Stimulated activated CD4-positive, alpha-beta T cell treated with anti-CD3 and anti-CD28 coated beads, Interleukin-2, amount 100 ng/mL, for 4 hours (primary cell): ENCODE measurements around the gene GPRIN1.
A peak's percentile ranks its signal among the peaks of the same experiment; 100 is the strongest.

Source experiments
- DNase-seq: peaks from one replicate; pipeline ENCODE4 v3.0.0-alpha.2; 2020; ENCODE audit warnings: low read depth

Gene GPRIN1

GRCh38 chr5:176609724-176610434, at the start of gene GPRIN1:
GPRIN1 (minus strand) TSS chr5:176610156; CDS start chr5:176599834, 10,322 bp downstream.
- peak; percentile 17 for DNase-seq

DNA sequence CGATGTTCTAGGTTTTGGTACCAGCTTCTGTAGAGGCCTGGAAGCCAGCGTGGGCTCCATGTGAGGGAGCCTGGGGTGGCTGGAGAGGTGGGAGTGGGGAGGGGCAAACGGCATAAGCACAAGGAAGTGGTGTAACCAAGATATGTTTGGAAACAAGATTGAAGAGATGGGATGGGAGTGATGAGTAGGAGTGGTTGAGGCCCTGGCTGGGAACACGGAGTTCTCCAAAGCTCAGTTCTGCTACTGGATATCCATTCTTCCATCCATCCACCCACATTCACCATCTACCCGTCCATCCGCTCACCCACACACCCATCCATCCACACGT, 49.5 kb upstream of the GPRIN1 start:
- DNase-seq, result no peak

GRCh38 chr5:176658817-176659511, 49.0 kb upstream of the GPRIN1 start:
- DNase-seq, result no peak

GRCh38 chr5:176658007-176658599, 48.1 kb upstream of the GPRIN1 start:
- DNase-seq, result peak; percentile 52

GRCh38 chr5:176656467-176656990, 46.6 kb upstream of the GPRIN1 start:
- DNase-seq, result no peak

DNA sequence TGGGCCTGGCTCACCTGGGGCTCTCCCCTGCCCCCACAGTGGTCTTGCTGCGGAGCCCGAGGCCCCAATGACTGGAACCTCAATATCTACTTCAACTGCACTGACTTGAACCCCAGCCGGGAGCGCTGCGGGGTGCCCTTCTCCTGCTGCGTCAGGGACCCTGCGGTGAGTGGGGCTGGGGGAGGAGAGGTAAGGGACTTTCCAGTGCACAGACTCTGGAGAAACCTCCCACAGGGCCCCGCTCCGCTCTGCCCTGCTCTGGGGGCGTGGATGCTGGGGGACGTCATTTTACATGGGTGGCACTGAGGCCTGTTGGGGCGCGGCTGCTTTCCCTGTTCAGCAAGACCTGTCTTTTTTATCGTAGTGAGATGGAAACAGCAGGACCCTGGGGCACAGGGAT, 44.9 kb upstream of the GPRIN1 start:
- DNase-seq, result no peak

GRCh38 chr5:176653401-176654385, 43.7 kb upstream of the GPRIN1 start:
- peak; percentile 92 for DNase-seq

GRCh38 chr5:176652136-176652535, 42.2 kb upstream of the GPRIN1 start:
- DNase-seq, result no peak

DNA sequence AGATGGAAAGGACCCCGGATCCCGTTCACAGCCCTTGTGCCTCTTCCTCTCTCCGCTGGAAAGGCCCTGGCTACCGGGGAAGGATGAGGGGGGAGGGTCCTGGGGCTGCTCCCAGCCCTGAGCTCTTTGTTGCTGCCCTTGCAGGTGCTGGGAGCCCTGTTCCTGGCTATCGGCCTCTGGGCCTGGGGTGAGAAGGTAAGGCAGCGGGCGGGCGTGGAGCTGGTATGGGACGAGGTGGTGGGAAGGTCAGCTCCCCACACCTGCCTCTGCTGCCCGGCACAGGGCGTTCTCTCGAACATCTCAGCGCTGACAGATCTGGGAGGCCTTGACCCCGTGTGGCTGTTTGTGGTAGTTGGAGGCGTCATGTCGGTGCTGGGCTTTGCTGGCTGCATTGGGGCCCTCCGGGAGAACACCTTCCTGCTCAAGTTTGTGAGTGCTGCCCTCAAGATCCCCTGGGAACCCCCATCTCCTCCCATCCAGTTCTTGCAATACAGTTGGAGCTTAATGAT, 41.6 kb upstream of the GPRIN1 start:
- DNase-seq, result no peak

DNA sequence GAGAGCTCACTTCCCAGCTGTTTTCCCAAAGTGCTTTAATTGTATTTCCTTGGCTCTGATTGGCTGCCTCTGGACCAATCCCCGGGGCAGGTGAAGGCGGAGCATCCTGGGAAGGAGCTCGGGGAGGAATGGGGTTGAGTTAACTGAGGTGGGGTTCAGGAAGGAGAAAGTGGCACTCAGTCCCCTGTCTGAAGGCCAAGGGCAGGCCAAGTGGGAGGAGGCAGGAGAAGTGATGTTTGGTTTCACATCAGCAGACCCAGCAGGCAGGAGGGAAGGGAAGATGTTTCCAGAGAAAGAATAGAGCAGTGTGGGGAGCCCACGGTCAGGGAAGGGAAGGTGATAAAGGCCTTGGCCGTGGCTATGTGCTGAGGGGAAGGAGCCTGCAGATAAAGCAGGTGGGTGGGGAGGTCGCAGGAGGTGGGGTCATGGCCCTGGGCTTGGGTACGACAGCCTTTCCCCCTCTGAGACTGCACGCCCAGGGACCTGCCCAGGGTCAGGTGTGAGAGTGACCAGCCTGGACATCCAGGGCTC, 40.5 kb upstream of the GPRIN1 start:
- no peak for DNase-seq

DNA sequence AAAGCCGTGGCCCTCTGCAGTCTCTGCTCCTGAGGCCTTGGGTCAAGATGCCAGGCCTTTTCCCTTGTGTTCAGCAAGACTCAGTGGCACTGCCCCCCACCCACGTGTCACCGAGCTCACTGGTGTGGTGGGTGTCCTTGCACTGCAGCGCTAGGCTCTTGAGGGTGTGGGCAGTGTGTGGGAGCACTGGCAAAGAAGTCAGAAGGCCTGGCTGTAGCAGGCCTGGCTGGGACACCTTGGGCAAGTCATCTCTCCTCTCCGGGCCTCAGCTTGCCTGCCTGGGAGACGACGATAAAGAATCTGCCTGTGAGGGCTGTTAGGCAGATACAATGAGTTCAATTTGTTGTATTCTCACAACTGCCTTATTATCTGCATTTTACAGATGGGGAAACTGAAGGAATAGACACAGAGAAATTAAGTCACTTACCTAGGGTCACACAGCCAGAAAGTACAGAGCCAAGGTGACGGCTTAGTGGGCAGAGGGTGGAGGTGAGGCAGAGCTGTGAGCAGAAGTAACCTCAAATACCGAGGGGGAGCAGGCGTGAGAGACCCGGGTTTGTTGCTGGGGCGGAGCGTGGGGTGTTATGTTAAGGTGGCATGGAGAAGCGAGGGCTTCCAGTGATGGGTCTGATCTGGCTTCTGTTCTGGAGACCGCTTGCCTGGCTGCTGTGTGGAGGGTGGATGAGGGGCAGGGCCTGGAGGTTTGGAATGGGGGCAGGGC, 38.7 kb upstream of the GPRIN1 start:
- no peak for DNase-seq

DNA sequence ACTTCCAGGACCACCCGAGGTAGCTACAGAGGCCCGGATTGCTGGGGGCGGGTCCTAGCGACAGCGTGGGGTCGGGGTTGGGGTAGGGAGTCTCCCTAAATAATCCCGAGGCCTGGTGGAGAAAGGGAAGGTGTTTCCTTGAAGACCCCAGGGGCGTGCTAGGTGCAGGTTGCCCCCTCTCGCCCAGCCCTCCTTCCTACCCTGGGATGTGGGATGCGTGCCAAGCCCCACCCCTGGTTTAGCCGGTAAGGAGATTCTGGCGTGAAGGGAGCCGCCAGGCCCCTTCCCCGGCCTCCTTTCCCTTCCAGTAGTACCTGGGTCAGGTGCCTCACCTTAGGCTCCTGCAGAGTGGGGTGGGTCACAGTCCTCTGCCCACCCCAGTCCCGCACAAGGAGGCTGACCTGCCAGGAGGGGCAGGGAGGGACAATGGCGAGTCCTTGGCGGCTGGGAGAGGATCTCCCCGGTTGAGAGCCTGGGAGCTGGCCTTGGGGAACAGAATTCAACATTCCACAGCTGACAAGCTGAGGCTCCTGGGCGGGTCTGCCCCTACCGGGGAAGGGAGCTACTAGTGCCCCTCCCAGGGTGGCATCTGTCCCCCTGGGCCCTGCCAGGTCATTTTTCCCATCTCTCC, 38.0 kb upstream of the GPRIN1 start:
- DNase-seq, result no peak

DNA sequence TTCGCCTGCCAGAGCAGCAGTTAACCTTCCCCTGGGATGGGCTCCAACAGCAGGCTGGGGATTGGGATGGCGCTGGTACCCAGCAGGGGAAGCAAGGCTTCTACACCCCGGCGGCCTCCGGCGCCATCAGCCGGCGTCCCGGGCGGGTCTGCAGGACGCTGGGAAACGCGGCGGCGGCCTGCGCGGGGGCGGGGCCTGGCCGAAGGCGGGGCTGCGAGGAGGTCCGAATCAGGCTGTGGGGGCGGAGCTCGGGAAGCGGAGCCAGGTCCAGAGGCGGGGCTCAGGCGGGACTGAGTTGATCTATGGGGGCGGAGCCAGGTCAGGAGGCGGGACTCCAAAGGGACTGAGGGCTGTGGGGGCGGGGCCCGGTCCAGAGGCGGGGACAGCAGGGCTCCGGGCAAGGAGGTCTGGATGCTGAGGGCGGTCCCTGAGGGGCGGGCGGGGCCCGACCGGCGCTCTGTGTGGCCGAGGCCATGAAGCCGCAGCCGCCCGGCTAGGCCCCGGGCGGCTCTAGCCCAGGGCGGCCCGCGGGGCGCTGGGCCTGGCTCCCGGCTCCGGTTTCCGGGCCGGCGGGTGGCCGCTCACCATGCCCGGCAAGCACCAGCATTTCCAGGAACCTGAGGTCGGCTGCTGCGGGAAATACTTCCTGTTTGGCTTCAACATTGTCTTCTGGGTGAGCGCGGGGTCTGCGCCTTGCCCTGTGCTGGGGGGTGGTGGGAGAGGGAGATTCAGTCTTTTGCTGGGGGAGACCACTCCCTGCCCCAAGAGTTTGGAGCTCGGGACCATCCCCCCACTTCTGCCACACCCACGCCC, 37.3 kb upstream of the GPRIN1 start, which contains the start of gene TSPAN17:
TSPAN17 (plus strand) TSS at position 455 of the 813 bp plus-strand sequence; CDS start at position 587, 132 bp downstream.
- DNase-seq, result peak; percentile 93

- DNase-seq, result no peak
These were observed 36.7 kb upstream of the GPRIN1 start for GRCh38 chr5:176646707-176647029.

DNA sequence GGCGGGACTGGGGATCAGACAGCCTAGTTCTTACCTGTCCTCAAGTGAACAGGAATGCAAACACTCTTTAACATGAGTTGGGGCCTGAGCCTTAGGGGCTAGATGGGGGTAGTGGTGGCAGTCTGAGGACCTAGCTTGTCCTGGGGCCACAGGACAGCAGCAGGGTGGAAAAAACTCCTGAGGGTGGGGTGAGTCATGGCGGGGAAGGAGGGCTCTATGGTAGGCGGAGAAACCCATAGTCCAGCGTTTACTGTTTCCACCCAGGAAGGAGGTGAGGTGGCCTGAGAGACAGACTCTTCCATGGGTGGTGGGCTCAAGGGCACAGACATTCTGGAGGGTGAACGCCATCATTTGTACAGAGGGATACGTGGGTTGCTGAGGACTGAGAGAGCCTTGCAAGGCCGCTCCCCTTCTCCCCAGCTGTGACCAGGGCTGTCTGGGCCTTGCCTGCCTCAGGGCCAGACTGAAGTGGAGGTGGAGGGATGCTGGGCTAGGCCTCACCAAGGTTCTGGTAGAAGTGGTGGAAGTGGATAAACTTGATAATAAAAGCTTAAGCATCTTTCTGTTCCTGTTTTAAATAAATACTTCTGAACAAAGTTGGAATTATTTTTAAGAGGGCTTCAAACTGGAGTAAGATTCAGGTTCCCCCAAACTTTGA, 36.2 kb upstream of the GPRIN1 start:
- no peak for DNase-seq

- DNase-seq, result no peak
These were observed 35.1 kb upstream of the GPRIN1 start for GRCh38 chr5:176644878-176645670.

DNA sequence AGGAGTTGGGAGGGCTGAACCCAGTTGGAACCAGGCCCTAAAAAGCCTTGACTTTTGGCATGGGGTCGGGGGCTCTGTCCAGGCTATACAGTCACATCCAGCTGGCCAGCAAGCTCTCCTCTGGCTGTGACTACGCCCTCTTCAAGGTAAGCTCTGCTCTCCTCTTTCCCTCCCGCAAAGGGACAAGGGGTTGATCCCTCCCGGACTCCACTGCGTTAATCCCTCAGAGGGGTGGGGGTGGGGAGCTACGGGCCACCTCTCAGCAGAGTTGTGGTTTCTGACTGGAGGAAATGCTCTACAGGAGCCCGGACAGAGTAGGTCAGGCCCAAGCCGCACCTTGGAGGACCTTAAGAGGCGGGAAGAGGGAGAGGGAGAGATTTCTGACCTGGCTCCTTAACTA, 34.3 kb upstream of the GPRIN1 start:
- no peak for DNase-seq
